SIG-M5 (cell line): Measurements from ENCODE around the gene HYDIN.

Experiments
- DNase-seq: peaks from one replicate; lab custom pipeline; 2025; lab: John Stamatoyannopoulos, UW

The HYDIN gene

GRCh38 chr16:70766176-70766575 lies 464.3 kb downstream of the HYDIN start:
- DNase-seq, result no peak

- DNase-seq, result no peak
Measured at GRCh38 chr16:70765491-70765890, 465.0 kb downstream of the HYDIN start.

- DNase-seq, result no peak
Measured at GRCh38 chr16:70764632-70765031, 465.9 kb downstream of the HYDIN start.

- DNase-seq, result no peak
Measured at GRCh38 chr16:70760221-70760620, 470.3 kb downstream of the HYDIN start.

- DNase-seq, result no peak
Measured at GRCh38 chr16:70759666-70760065, 470.9 kb downstream of the HYDIN start.

- DNase-seq, result no peak
Measured at GRCh38 chr16:70758786-70759185, 471.7 kb downstream of the HYDIN start.
